Tibial artery (tissue), 4 donors: ENCODE data around the gene SMG7.

Source experiments
- DNase-seq, 2 donors: peaks; one replicate each; pipeline ENCODE4 v3.0.0-alpha.2; 2019
- H3K27ac ChIP-seq, 2 donors: fragments of 200-600 bp; sonication (generic) in 1 of 2; 1 replicate in 1 of 2; 2 replicates in 1 of 2; pipeline ENCODE4 v1.5.1; 2018 to 2019; ENCODE audit warnings: mild to moderate bottlenecking in 1 of 2
- H3K27me3 ChIP-seq, 2 donors: fragments of 200-600 bp; sonication (generic) in 1 of 2; one replicate each; pipeline versions ENCODE4 v1.5.1 to v1.6.0; 2016 to 2019
- H3K36me3 ChIP-seq, 3 donors: fragments of 200-600 bp; sonication (generic) in 2 of 3; one replicate each; pipeline ENCODE4 v1.5.1; 2016 to 2019; ENCODE audit warnings: mild to moderate bottlenecking in 2 of 3
- H3K4me1 ChIP-seq, 4 donors: fragments of 200-600 bp; sonication (generic) in 2 of 4; 1 replicate in 3 of 4; 2 replicates in 1 of 4; pipeline ENCODE4 v1.5.1; 2016 to 2019
- H3K4me3 ChIP-seq, 2 donors: fragments of 200-600 bp; sonication (generic) in 1 of 2; 1 replicate in 1 of 2; 2 replicates in 1 of 2; pipeline ENCODE4 v1.5.1; 2018 to 2019; ENCODE audit warnings: mild to moderate bottlenecking in 2 of 2
- H3K9me3 ChIP-seq, 3 donors: fragments of 200-600 bp; sonication (generic) in 1 of 3; one replicate each; pipeline ENCODE4 v1.5.1; 2016 to 2019
- CTCF ChIP-seq, 2 experiments: fragments of 200-600 bp in 1 of 2; fragments of 450-650 bp in 1 of 2; IDR thresholded peaks; one replicate each; pipeline ENCODE4 v1.5.1; 2017 to 2019; ENCODE audit warnings: antibody characterized with exemption in 2 of 2, mild to moderate bottlenecking in 1 of 2, moderate library complexity in 1 of 2
- intact Hi-C: fragments of 100-400 bp; cut with DNase I; formaldehyde crosslinking; loops from one replicate; pipeline ENCODE4 v1.15.0; 2023; ENCODE audit warnings: low total_unique reads

Gene SMG7

GRCh38 chr1:183477986-183478781 is 5.9 kb downstream of the SMG7 start:
- no peak overlapping the region for H3K4me3 ChIP-seq
- DNase-seq = no peak
- no peaks in the 10 kb centered on the region for H3K9me3 ChIP-seq
- H3K27ac ChIP-seq = no peak overlapping the region
- H3K27me3 ChIP-seq = no peaks in the 10 kb centered on the region
- no peak for TF ChIP-seq CTCF (IDR thresholded peaks at IDR 0.05)
- H3K36me3 ChIP-seq = no peaks in the 10 kb centered on the region
- intact Hi-C loops = no loop called here
- H3K4me1 ChIP-seq = peaks cover 0 to 51% (median 6%) of the 10 kb centered on the region in 4 donors

- no peaks in the 10 kb centered on the region for H3K9me3 ChIP-seq
- H3K36me3 ChIP-seq = no peaks in the 10 kb centered on the region
- no peak for TF ChIP-seq CTCF (IDR thresholded peaks at IDR 0.05)
- intact Hi-C loops = no loop called here
- no peaks in the 10 kb centered on the region for H3K27me3 ChIP-seq
- H3K4me3 ChIP-seq = no peak overlapping the region
- DNase-seq = no peak
- no peak overlapping the region for H3K27ac ChIP-seq
- H3K4me1 ChIP-seq = peaks cover 0 to 30% (median 0%) of the 10 kb centered on the region in 4 donors
Measured at GRCh38 chr1:183480971-183481441, 8.7 kb downstream of the SMG7 start.

- Histone ChIP-seq H3K36me3 (no peaks in the 10 kb centered on the region), H3K9me3 (no peaks in the 10 kb centered on the region), H3K27me3 (no peaks in the 10 kb centered on the region), H3K4me1 (peaks cover 0 to 25% (median 0%) of the 10 kb centered on the region in 4 donors), H3K27ac (no peak overlapping the region), H3K4me3 (no peak overlapping the region)
- intact Hi-C loops = no loop called here
- no peak for DNase-seq
- TF ChIP-seq CTCF (IDR thresholded peaks at IDR 0.05) = no peak
Measured at GRCh38 chr1:183483224-183483623, 10.9 kb downstream of the SMG7 start.

- no peak for DNase-seq
- no peak for TF ChIP-seq CTCF (IDR thresholded peaks at IDR 0.05)
- Histone ChIP-seq H3K36me3 (no peaks in the 10 kb centered on the region), H3K27ac (no peak overlapping the region), H3K4me3 (no peak overlapping the region), H3K4me1 (peaks cover 0 to 25% (median 0%) of the 10 kb centered on the region in 4 donors), H3K27me3 (no peaks in the 10 kb centered on the region), H3K9me3 (no peaks in the 10 kb centered on the region)
- intact Hi-C loops = no loop called here
Measured at GRCh38 chr1:183484254-183484653, 12.0 kb downstream of the SMG7 start.

GRCh38 chr1:183484851-183485250 is 12.6 kb downstream of the SMG7 start:
- no peaks in the 10 kb centered on the region for H3K27me3 ChIP-seq
- no peak for DNase-seq
- peaks cover 0 to 25% (median 0%) of the 10 kb centered on the region in 4 donors for H3K4me1 ChIP-seq
- no peak overlapping the region for H3K4me3 ChIP-seq
- H3K36me3 ChIP-seq = no peaks in the 10 kb centered on the region
- TF ChIP-seq CTCF (IDR thresholded peaks at IDR 0.05) = no peak
- H3K9me3 ChIP-seq = no peaks in the 10 kb centered on the region
- no peak overlapping the region for H3K27ac ChIP-seq
- intact Hi-C loops = no loop called here
